DOHH2 (cell line): Measurements from ENCODE around the gene UTY.

Experiments used
- EZH2phosphoT487 ChIP-seq: fragments of 200-600 bp; sonication (generic); IDR thresholded peaks from 2 replicates; pipeline ENCODE4 v1.6.1; 2017; ENCODE audit warnings: borderline replicate concordance, mild to moderate bottlenecking, antibody characterized with exemption, low read length, moderate library complexity, mixed read lengths
- TF ChIP-seq, protein P1 (sequence below): fragments of 200-600 bp; sonication (generic); IDR thresholded peaks from one replicate; pipeline ENCODE4 v1.5.1; 2014; ENCODE audit warnings: antibody characterized with exemption, mild to moderate bottlenecking, low read depth, low read length; ENCODE audit not compliant: poor library complexity, severe bottlenecking

DNA sequence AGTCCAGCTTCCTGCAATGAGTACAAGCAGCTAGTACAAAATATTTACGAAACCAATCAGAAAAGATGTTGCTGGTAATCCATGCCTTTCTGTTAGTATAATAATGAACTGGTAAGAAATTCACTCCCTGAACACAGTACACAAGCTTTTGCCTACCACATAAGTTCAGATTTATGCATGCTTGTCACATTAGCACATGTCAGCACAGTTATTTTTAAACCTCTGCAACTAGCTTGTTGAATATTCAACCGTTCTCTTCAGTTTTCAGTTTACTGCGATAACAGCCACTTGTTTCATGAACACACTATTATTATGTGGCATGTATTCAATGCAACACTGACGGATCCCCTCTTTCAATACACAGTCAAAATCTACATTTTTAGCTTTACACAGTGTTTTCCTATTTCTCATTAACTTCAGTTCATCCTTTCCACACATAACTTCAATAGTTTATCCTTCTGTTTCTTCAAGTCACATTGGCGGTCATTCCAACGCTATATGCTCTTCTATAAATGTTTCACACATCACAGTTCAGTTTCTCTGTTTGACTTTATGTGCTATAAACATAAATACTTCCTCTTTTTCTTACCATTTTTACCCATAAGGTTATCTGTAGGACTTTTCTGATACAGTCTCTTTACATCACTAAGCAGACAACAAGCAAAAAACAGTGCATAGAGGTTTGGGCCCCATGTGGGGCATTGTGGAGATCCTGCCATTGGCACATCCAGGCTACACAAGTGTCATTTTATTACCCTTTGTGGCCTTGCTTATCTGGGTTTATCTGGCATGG is 62.8 kb downstream of the UTY start:
- TF ChIP-seq, protein P1, sequence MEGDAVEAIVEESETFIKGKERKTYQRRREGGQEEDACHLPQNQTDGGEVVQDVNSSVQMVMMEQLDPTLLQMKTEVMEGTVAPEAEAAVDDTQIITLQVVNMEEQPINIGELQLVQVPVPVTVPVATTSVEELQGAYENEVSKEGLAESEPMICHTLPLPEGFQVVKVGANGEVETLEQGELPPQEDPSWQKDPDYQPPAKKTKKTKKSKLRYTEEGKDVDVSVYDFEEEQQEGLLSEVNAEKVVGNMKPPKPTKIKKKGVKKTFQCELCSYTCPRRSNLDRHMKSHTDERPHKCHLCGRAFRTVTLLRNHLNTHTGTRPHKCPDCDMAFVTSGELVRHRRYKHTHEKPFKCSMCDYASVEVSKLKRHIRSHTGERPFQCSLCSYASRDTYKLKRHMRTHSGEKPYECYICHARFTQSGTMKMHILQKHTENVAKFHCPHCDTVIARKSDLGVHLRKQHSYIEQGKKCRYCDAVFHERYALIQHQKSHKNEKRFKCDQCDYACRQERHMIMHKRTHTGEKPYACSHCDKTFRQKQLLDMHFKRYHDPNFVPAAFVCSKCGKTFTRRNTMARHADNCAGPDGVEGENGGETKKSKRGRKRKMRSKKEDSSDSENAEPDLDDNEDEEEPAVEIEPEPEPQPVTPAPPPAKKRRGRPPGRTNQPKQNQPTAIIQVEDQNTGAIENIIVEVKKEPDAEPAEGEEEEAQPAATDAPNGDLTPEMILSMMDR, result no peak
- TF ChIP-seq EZH2phosphoT487, result no peak
